Skin epidermis (tissue), 12 donors: ENCODE data around the gene DNAJC11.
"Not testable (repeated sequence)": the region's sequence is repeated elsewhere in the genome, so short reads cannot be mapped to it uniquely, and the experiment has no call there.

ENCODE experiments used
- H3K27ac ChIP-seq, 21 experiments: fragments of 200-600 bp; sonication (generic) in 11 of 21; one replicate each; pipeline ENCODE4 v1.5.0; 2020; ENCODE audit warnings: mild to moderate bottlenecking in 3 of 21, inconsistent platforms in 2 of 21, moderate library complexity in 2 of 21
- H3K4me3 ChIP-seq, 7 experiments: fragments of 200-600 bp; sonication (generic) in 2 of 7; one replicate each; pipeline ENCODE4 v1.5.0; 2020; ENCODE audit warnings: inconsistent platforms in 2 of 7, mild to moderate bottlenecking in 2 of 7, moderate library complexity in 1 of 7

DNAJC11 gene

GRCh38 chr1:6701437-6702153, at the start of gene DNAJC11:
DNAJC11 (minus strand) TSS chr1:6701816; CDS start chr1:6701800, 16 bp downstream.
- H3K4me3 ChIP-seq: peak within 1 kb of the TSS; percentile 78 to 100 (median 97)
- H3K27ac ChIP-seq: peak within 1 kb of the TSS; percentile 63 to 98 (median 90)

GRCh38 chr1:6750490-6750889, 48.9 kb upstream of the DNAJC11 start:
- Histone ChIP-seq H3K4me3 (no peak overlapping the region), H3K27ac (no peak overlapping the region)

- H3K4me3 ChIP-seq: no peak overlapping the region
Measured at GRCh38 chr1:6747674-6748073, 46.1 kb upstream of the DNAJC11 start.

GRCh38 chr1:6745073-6745472, 43.5 kb upstream of the DNAJC11 start:
- Histone ChIP-seq H3K4me3 (no peak overlapping the region), H3K27ac (no peak overlapping the region)

More at GRCh38 chr1:6747674-6748073, 46.1 kb upstream of the DNAJC11 start:
- H3K27ac ChIP-seq: no peak overlapping the region

GRCh38 chr1:6743189-6744101, 41.8 kb upstream of the DNAJC11 start:
- Histone ChIP-seq H3K4me3 (peak overlapping the region in 1 of 7 experiments; percentile 1), H3K27ac (peak overlapping the region in 20 of 21 experiments; percentile 49 to 89 (median 76))

- peak overlapping the region in 16 of 21 experiments; percentile 64 to 89 (median 80) for H3K27ac ChIP-seq
- not testable (repeated sequence) for H3K4me3 ChIP-seq
Measured at GRCh38 chr1:6742676-6743188, 41.1 kb upstream of the DNAJC11 start.

- Histone ChIP-seq H3K27ac (no peak overlapping the region), H3K4me3 (no peak overlapping the region)
Measured at GRCh38 chr1:6738987-6739676, 37.5 kb upstream of the DNAJC11 start.

- Histone ChIP-seq H3K4me3 (no peak overlapping the region), H3K27ac (no peak overlapping the region)
Measured at GRCh38 chr1:6732942-6733341, 31.3 kb upstream of the DNAJC11 start.

- H3K27ac ChIP-seq: no peak overlapping the region
- H3K4me3 ChIP-seq: no peak overlapping the region
Measured at GRCh38 chr1:6731905-6732304, 30.3 kb upstream of the DNAJC11 start.

GRCh38 chr1:6730880-6731279, 29.3 kb upstream of the DNAJC11 start:
- Histone ChIP-seq H3K27ac (no peak overlapping the region), H3K4me3 (no peak overlapping the region)

- Histone ChIP-seq H3K4me3 (no peak overlapping the region), H3K27ac (no peak overlapping the region)
Measured at GRCh38 chr1:6730473-6730872, 28.9 kb upstream of the DNAJC11 start.

- no peak overlapping the region for H3K27ac ChIP-seq
- H3K4me3 ChIP-seq: no peak overlapping the region
Measured at GRCh38 chr1:6727535-6727934, 25.9 kb upstream of the DNAJC11 start.

- no peak overlapping the region for H3K4me3 ChIP-seq
- no peak overlapping the region for H3K27ac ChIP-seq
Measured at GRCh38 chr1:6726253-6726652, 24.6 kb upstream of the DNAJC11 start.

- Histone ChIP-seq H3K4me3 (no peak overlapping the region), H3K27ac (no peak overlapping the region)
Measured at GRCh38 chr1:6724517-6725141, 23.0 kb upstream of the DNAJC11 start.

GRCh38 chr1:6723621-6724428, 22.2 kb upstream of the DNAJC11 start:
- Histone ChIP-seq H3K27ac (no peak overlapping the region), H3K4me3 (no peak overlapping the region)

GRCh38 chr1:6711174-6711573, 9.6 kb upstream of the DNAJC11 start:
- H3K4me3 ChIP-seq: no peak overlapping the region
- H3K27ac ChIP-seq: no peak overlapping the region

- Histone ChIP-seq H3K4me3 (no peak overlapping the region), H3K27ac (no peak overlapping the region)
Measured at GRCh38 chr1:6704746-6705145, 3.1 kb upstream of the DNAJC11 start.

GRCh38 chr1:6703016-6703415, 1.4 kb upstream of the DNAJC11 start:
- H3K27ac ChIP-seq: no peak overlapping the region
- H3K4me3 ChIP-seq: no peak overlapping the region
